H9 (cell line): ENCODE results near the gene DCDC2C. TPM values are rescaled to one million over a fixed set of nuclear protein-coding genes. Genes with fewer than 3 reads are reported as not detected.

Experiments
- DNase-seq: peaks from one replicate; pipeline ENCODE4 v3.0.0-alpha.2; 2017
- H2AFZ ChIP-seq: one replicate; pipeline ENCODE4 v1.6.1; 2013; ENCODE audit warnings: mild to moderate bottlenecking, low read length, control low read depth, moderate library complexity
- H2AK5ac ChIP-seq: 2 replicates; pipeline ENCODE4 v1.6.1; 2013; ENCODE audit warnings: low read length, control low read depth, mixed read lengths; ENCODE audit not compliant: insufficient read length
- H2BK120ac ChIP-seq: one replicate; pipeline ENCODE4 v1.6.1; 2013; ENCODE audit warnings: low read depth, mild to moderate bottlenecking, low read length, control low read depth, inconsistent platforms; ENCODE audit not compliant: poor library complexity, severe bottlenecking
- H2BK12ac ChIP-seq: 2 replicates; pipeline ENCODE4 v1.6.1; 2013; ENCODE audit warnings: low read length, control low read depth, mixed read lengths, low read depth; ENCODE audit not compliant: insufficient read length
- H2BK15ac ChIP-seq: 2 replicates; pipeline ENCODE4 v1.6.1; 2013; ENCODE audit warnings: low read depth, low read length, control low read depth
- H2BK20ac ChIP-seq: one replicate; pipeline ENCODE4 v1.6.1; 2013; ENCODE audit warnings: low read depth, mild to moderate bottlenecking, low read length, control low read depth, inconsistent platforms; ENCODE audit not compliant: poor library complexity, severe bottlenecking
- H2BK5ac ChIP-seq: 2 replicates; pipeline ENCODE4 v1.6.1; 2013; ENCODE audit warnings: low read length, control low read depth, mixed read lengths; ENCODE audit not compliant: insufficient read length
- H3K14ac ChIP-seq: 2 replicates; pipeline ENCODE4 v1.6.1; 2013; ENCODE audit warnings: low read length, control low read depth; ENCODE audit not compliant: insufficient read depth
- H3K18ac ChIP-seq: 2 replicates; pipeline ENCODE4 v1.6.1; 2013; ENCODE audit warnings: low read depth, mild to moderate bottlenecking, mixed read lengths, low read length, control low read depth; ENCODE audit not compliant: insufficient read length
- H3K23ac ChIP-seq: 2 replicates; pipeline ENCODE4 v1.6.1; 2013; ENCODE audit warnings: low read length, control low read depth, mixed read lengths, low read depth; ENCODE audit not compliant: insufficient read length
- H3K23me2 ChIP-seq: 2 replicates; pipeline ENCODE4 v1.6.1; 2013; ENCODE audit warnings: low read depth, mild to moderate bottlenecking, mixed read lengths, low read length, control low read depth; ENCODE audit not compliant: insufficient read length, poor library complexity, severe bottlenecking
- H3K27ac ChIP-seq: 2 replicates; pipeline ENCODE4 v1.5.1; 2013; ENCODE audit warnings: low read length, control low read depth, mixed read lengths, low read depth; ENCODE audit not compliant: insufficient read length
- H3K27me3 ChIP-seq: 2 replicates; pipeline ENCODE4 v1.6.1; 2013; ENCODE audit warnings: low read length, control low read depth, inconsistent platforms; ENCODE audit not compliant: insufficient read depth
- H3K4ac ChIP-seq: 2 replicates; pipeline ENCODE4 v1.6.1; 2013; ENCODE audit warnings: low read depth, mild to moderate bottlenecking, control low read depth, inconsistent platforms, low read length, moderate library complexity
- H3K4me1 ChIP-seq: 2 replicates; pipeline ENCODE4 v1.6.1; 2013; ENCODE audit warnings: low read length, control low read depth, inconsistent platforms; ENCODE audit not compliant: insufficient read depth
- H3K4me2 ChIP-seq: 2 replicates; pipeline ENCODE4 v1.6.1; 2013; ENCODE audit warnings: low read length, control low read depth, mixed read lengths; ENCODE audit not compliant: insufficient read length, insufficient read depth
- H3K56ac ChIP-seq: 2 replicates; pipeline ENCODE4 v1.6.1; 2013; ENCODE audit warnings: low read depth, mild to moderate bottlenecking, mixed read lengths, low read length, control low read depth; ENCODE audit not compliant: insufficient read length
- H3K79me1 ChIP-seq: 2 replicates; pipeline ENCODE4 v1.6.1; 2013; ENCODE audit warnings: low read depth, mild to moderate bottlenecking, moderate library complexity, low read length, control low read depth, inconsistent platforms; ENCODE audit not compliant: insufficient read depth, poor library complexity, severe bottlenecking
- H3K79me2 ChIP-seq: 2 replicates; pipeline ENCODE4 v1.6.1; 2013; ENCODE audit warnings: low read length, control low read depth, inconsistent platforms; ENCODE audit not compliant: insufficient read depth
- H3K9ac ChIP-seq: 2 replicates; pipeline ENCODE4 v1.6.1; 2013; ENCODE audit warnings: low read length, control low read depth, mixed read lengths; ENCODE audit not compliant: insufficient read length; ENCODE audit errors: extremely low read depth
- H3K9me3 ChIP-seq: one replicate; pipeline ENCODE4 v1.6.1; 2013; ENCODE audit warnings: low read depth, low read length, inconsistent platforms; ENCODE audit not compliant: control insufficient read depth
- H3T11ph ChIP-seq: one replicate; pipeline ENCODE4 v1.6.1; 2013; ENCODE audit warnings: mild to moderate bottlenecking, low read length, control low read depth, inconsistent platforms
- H4K20me1 ChIP-seq: one replicate; pipeline ENCODE4 v1.6.1; 2013; ENCODE audit not compliant: control insufficient read depth, insufficient read length, insufficient read depth
- H4K5ac ChIP-seq: 2 replicates; pipeline ENCODE4 v1.6.1; 2013; ENCODE audit warnings: low read depth, mild to moderate bottlenecking, mixed read lengths, low read length, control low read depth; ENCODE audit not compliant: insufficient read length
- H4K8ac ChIP-seq: replicated peaks from 2 replicates; pipeline ENCODE4 v1.6.1; 2013; ENCODE audit warnings: low read length, control low read depth, mixed read lengths, low read depth; ENCODE audit not compliant: insufficient read length
- H4K91ac ChIP-seq: 2 replicates; pipeline ENCODE4 v1.6.1; 2013; ENCODE audit warnings: low read depth, mild to moderate bottlenecking, moderate library complexity, mixed read lengths, low read length, control low read depth; ENCODE audit not compliant: insufficient read length
- H3K27ac Mint-ChIP-seq, 3 experiments: 2 replicates in 2 of 3; 3 replicates in 1 of 3; pipeline ENCODE4 v1.8.0; 2020 to 2021; ENCODE audit warnings: mixed read lengths in 3 of 3, mild to moderate bottlenecking in 1 of 3, moderate library complexity in 1 of 3
- H3K27me3 Mint-ChIP-seq: 2 replicates; pipeline ENCODE4 v1.8.0; 2021; ENCODE audit warnings: low read depth, mild to moderate bottlenecking, moderate library complexity, mixed read lengths
- H3K36me3 Mint-ChIP-seq, 3 experiments: 2 replicates in 2 of 3; 3 replicates in 1 of 3; pipeline ENCODE4 v1.8.0; 2020 to 2021; ENCODE audit warnings: low read depth in 3 of 3, mixed read lengths in 3 of 3; ENCODE audit not compliant: insufficient read depth in 1 of 3
- H3K4me1 Mint-ChIP-seq, 2 experiments: 2 replicates each; pipeline ENCODE4 v1.8.0; 2020; ENCODE audit warnings: mixed read lengths in 2 of 2
- H3K4me3 Mint-ChIP-seq, 2 experiments: 2 replicates in 1 of 2; 3 replicates in 1 of 2; pipeline ENCODE4 v1.8.0; 2020 to 2021; ENCODE audit warnings: mild to moderate bottlenecking in 2 of 2, mixed read lengths in 2 of 2, moderate library complexity in 1 of 2
- H3K9me3 Mint-ChIP-seq, 2 experiments: 2 replicates in 1 of 2; 3 replicates in 1 of 2; pipeline ENCODE4 v1.8.0; 2020; ENCODE audit warnings: mild to moderate bottlenecking in 2 of 2, mixed read lengths in 2 of 2, moderate library complexity in 1 of 2
- WGBS: extraction: QIAGEN DNeasy Blood & Tissue Kit; methylation state at CpG from one replicate; pipeline ENCODE4 v1.1.7; 2013; ENCODE audit warnings: missing lambda C conversion rate, low lambda C conversion rate, mixed read lengths; ENCODE audit not compliant: insufficient read length; ENCODE audit errors: extremely low coverage; 5-methylcytosine and 5-hydroxymethylcytosine counted together
- total RNA-seq: library from RNA; stranded (reverse); gene quantifications from 2 replicates; pipeline ENCODE4 v1.2.1, GENCODE V29; 2021
- TF ChIP-seq, protein P1 (sequence below): fragments of 200-600 bp; sonication (generic); conservative IDR thresholded peaks from 3 replicates; pipeline ENCODE4 v1.8.0; 2021; ENCODE audit warnings: antibody characterized with exemption, mild to moderate bottlenecking

The DCDC2C gene
- total RNA-seq, 1 experiment from 2014 or later: not detected

DNA sequence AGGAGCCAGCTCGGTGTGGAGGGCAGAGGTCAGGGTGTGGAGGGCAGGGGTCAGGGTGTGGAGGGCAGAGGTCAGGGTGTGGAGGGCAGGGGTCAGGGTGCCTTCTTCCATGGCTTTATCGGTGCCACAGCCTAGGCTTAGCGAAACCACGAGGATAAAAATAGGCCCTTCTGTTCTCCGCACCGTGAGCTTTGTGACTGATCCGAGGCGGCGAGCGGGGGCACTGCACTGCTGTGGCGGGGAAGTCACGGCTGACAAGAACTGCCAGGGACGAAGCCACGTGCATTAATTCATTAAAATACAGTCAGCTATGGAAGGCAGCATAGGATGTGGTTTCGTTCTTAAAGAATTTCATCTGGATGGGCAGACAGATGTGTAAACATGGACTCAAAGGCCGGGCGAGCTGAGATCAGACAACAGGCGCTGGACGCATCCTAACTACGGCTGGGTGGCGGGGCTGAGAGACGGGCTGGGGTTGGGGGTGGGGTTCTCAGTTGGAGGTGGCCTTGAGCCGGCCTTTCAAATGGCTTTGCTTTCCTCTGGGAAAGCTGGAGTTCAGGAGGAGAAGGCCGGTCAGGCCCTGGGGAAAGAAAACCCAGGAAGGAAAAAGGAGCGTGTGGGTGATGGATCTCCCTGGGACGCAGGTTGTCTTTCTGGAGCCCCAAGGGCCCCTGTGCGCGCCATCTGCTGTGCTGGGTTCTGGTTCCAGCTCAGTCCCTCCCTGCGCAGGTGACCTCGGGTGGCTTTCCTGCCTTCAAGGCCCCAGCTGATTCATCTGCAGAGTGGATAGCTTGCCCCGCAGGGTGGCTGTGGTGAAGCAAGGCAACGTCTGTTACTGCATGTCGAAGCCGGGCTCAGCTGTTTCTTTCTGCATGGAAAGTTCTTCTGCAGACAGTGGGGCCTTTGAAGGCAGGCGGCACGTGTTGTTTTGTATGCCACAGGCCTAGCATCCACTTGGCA lies 46.3 kb upstream of the DCDC2C start:
- H3K14ac ChIP-seq: no peak overlapping the region; the same call in 1 of the 2 replicates
- no peak overlapping the region for H2AK5ac ChIP-seq
- no peak overlapping the region for H2BK15ac ChIP-seq
- no peak overlapping the region for H3K9ac ChIP-seq
- TF ChIP-seq, protein P1, sequence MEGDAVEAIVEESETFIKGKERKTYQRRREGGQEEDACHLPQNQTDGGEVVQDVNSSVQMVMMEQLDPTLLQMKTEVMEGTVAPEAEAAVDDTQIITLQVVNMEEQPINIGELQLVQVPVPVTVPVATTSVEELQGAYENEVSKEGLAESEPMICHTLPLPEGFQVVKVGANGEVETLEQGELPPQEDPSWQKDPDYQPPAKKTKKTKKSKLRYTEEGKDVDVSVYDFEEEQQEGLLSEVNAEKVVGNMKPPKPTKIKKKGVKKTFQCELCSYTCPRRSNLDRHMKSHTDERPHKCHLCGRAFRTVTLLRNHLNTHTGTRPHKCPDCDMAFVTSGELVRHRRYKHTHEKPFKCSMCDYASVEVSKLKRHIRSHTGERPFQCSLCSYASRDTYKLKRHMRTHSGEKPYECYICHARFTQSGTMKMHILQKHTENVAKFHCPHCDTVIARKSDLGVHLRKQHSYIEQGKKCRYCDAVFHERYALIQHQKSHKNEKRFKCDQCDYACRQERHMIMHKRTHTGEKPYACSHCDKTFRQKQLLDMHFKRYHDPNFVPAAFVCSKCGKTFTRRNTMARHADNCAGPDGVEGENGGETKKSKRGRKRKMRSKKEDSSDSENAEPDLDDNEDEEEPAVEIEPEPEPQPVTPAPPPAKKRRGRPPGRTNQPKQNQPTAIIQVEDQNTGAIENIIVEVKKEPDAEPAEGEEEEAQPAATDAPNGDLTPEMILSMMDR: no peak
- no peaks in the 10 kb centered on the region for H3K27me3 ChIP-seq
- Mint-ChIP-seq H3K9me3 (0 out of 5 replicates have a peak, but pooled peaks cover 0 to 2% of the 10 kb centered on the region in 2 experiments), H3K36me3 (no peaks in the 10 kb centered on the region; a peak in 2 of 7 replicates), H3K27ac (no peak overlapping the region; a peak in 2 of 7 replicates), H3K27me3 (peaks cover 10% of the 10 kb centered on the region), H3K4me1 (peaks cover 24 to 31% of the 10 kb centered on the region in 2 experiments), H3K4me3 (no peak overlapping the region)
- H4K8ac ChIP-seq: no peak overlapping the region
- no peak overlapping the region for H3K56ac ChIP-seq
- H2AFZ ChIP-seq: no peak overlapping the region
- no peaks in the 10 kb centered on the region for H4K20me1 ChIP-seq
- H3K23ac ChIP-seq: no peak overlapping the region
- no peak overlapping the region for H2BK20ac ChIP-seq
- no peaks in the 10 kb centered on the region for H3K79me1 ChIP-seq
- H3K4me1 ChIP-seq: no peaks in the 10 kb centered on the region; the same call in 1 of the 2 replicates
- H2BK5ac ChIP-seq: no peak overlapping the region
- H3K18ac ChIP-seq: no peak overlapping the region
- no peaks in the 10 kb centered on the region for H3K79me2 ChIP-seq
- no peak overlapping the region for H3K27ac ChIP-seq
- WGBS: no CpG with 5 or more reads among the region's 36 CpGs
- no peaks in the 10 kb centered on the region for H3K9me3 ChIP-seq
- no peak overlapping the region for H4K5ac ChIP-seq
- H2BK120ac ChIP-seq: no peak overlapping the region
- H3K4me2 ChIP-seq: no peak overlapping the region
- no peak overlapping the region for H2BK12ac ChIP-seq
- no peaks in the 10 kb centered on the region for H3K23me2 ChIP-seq
- DNase-seq: peak; percentile 39
- no peak overlapping the region for H3T11ph ChIP-seq
- H4K91ac ChIP-seq: no peak overlapping the region
- no peak overlapping the region for H3K4ac ChIP-seq
